GM19438 (cell line): ENCODE results near the gene COG3.

Experiments
- ATAC-seq: cut with Tn5 transposase; IDR thresholded peaks from one replicate; pipeline ENCODE4 v1.9.1; 2021; ENCODE audit warnings: low read depth; ENCODE audit not compliant: unreplicated experiment

The COG3 gene

GRCh38 chr13:45500492-45501174, 35.9 kb downstream of the COG3 start:
- no peak for ATAC-seq

- ATAC-seq, result no peak
Observed at GRCh38 chr13:45501175-45501526, 36.4 kb downstream of the COG3 start.

- ATAC-seq, result no peak
Observed at GRCh38 chr13:45503658-45504057, 38.9 kb downstream of the COG3 start.

- no peak for ATAC-seq
Observed at GRCh38 chr13:45506811-45507210, 42.1 kb downstream of the COG3 start.

GRCh38 chr13:45508776-45509175, 44.0 kb downstream of the COG3 start:
- ATAC-seq, result no peak

- ATAC-seq, result no peak
Observed at GRCh38 chr13:45510672-45511071, 45.9 kb downstream of the COG3 start.

GRCh38 chr13:45511310-45512097, 46.8 kb downstream of the COG3 start:
- ATAC-seq, result no peak

- no peak for ATAC-seq
Observed at GRCh38 chr13:45512098-45512496, 47.4 kb downstream of the COG3 start.

GRCh38 chr13:45516757-45517156, 52.0 kb downstream of the COG3 start:
- ATAC-seq, result no peak

- no peak for ATAC-seq
Observed at GRCh38 chr13:45518525-45519245, 53.9 kb downstream of the COG3 start.

- ATAC-seq, result no peak
Observed at GRCh38 chr13:45519493-45519892, 54.8 kb downstream of the COG3 start.

- no peak for ATAC-seq
Observed at GRCh38 chr13:45521297-45521696, 56.6 kb downstream of the COG3 start.

- no peak for ATAC-seq
Observed at GRCh38 chr13:45522571-45522970, 57.8 kb downstream of the COG3 start.

GRCh38 chr13:45527699-45528462, 63.1 kb downstream of the COG3 start:
- ATAC-seq, result no peak

GRCh38 chr13:45529758-45530157, 65.0 kb downstream of the COG3 start:
- ATAC-seq, result no peak

GRCh38 chr13:45534604-45535003, 69.9 kb downstream of the COG3 start:
- no peak for ATAC-seq

GRCh38 chr13:45536224-45536623, 71.5 kb downstream of the COG3 start:
- ATAC-seq, result no peak

GRCh38 chr13:45537516-45537915, 72.8 kb downstream of the COG3 start:
- no peak for ATAC-seq

GRCh38 chr13:45538382-45538781, 73.6 kb downstream of the COG3 start:
- no peak for ATAC-seq

GRCh38 chr13:45540195-45540594, 75.5 kb downstream of the COG3 start:
- ATAC-seq, result no peak

GRCh38 chr13:45540864-45541263, 76.1 kb downstream of the COG3 start:
- no peak for ATAC-seq
